K562 (cell line): ENCODE results near the gene ARHGEF33. TPM values are rescaled to one million over a fixed set of nuclear protein-coding genes. Genes with fewer than 3 reads are reported as not detected.
A peak's percentile ranks its signal among the peaks of the same experiment; 100 is the strongest.

Source experiments
- ATAC-seq: fragments of 200-7000 bp; cut with Tn5 transposase; 3 replicates; pipeline ENCODE4 v1.9.1; 2020; ENCODE audit warnings: moderate library complexity
- BruUV-seq: library from RNA; stranded (reverse); fragments of 400-500 nt; replicated peaks from 2 replicates; lab custom pipeline; 2021; lab: Mats Ljungman, UMichigan
- CTCF ChIA-PET: fragments of 300-600 bp; formaldehyde crosslinking; extraction: SDS; loops from one replicate; lab custom pipeline; 2021; ENCODE audit warnings: low intra/inter-chr PET ratio; lab: Yijun Ruan, JAX
- POLR2A ChIA-PET: fragments of 300-600, 350-650 bp; sonication (Branson Sonifier 250); formaldehyde crosslinking; extraction: SDS; loops from one replicate; lab custom pipeline; 2021; ENCODE audit warnings: antibody characterized with exemption, inconsistent platforms; lab: Yijun Ruan, JAX
- DNase-seq, 4 experiments: peaks; one replicate each; pipeline versions ENCODE4 v3.0.0 to v3.0.0-alpha.2; 2011 to 2018; ENCODE audit warnings: low spot score in 3 of 4, mixed read lengths in 3 of 4; ENCODE audit errors: extremely low read depth in 1 of 4
- FAIRE-seq: peaks from 2 replicates; lab custom pipeline; 2011; peaks lifted over from hg19 to GRCh38; lab: Jason Lieb, UNC
- H2AFZ ChIP-seq: 2 replicates; pipeline ENCODE4 v1.6.0; 2011; ENCODE audit warnings: low read depth, low read length, control low read depth, inconsistent platforms
- H3K27ac ChIP-seq: fragments of 200-600 bp; 3 replicates; pipeline ENCODE4 v1.8.0; 2011; ENCODE audit warnings: low read depth, mild to moderate bottlenecking, control low read depth, inconsistent platforms, low read length, moderate library complexity, mixed read lengths; ENCODE audit errors: extremely low read depth
- H3K27me3 ChIP-seq, 2 experiments: fragments of 300-600 bp in 1 of 2; 2 replicates in 1 of 2; 3 replicates in 1 of 2; pipeline versions ENCODE4 v1.6.0 to v1.8.0; 2011; ENCODE audit warnings: inconsistent platforms in 2 of 2, low read length in 2 of 2, mild to moderate bottlenecking in 1 of 2, mixed read lengths in 1 of 2, moderate library complexity in 1 of 2; ENCODE audit not compliant: control insufficient read depth in 2 of 2, insufficient read depth in 2 of 2
- H3K36me3 ChIP-seq: fragments of 300-600 bp; 3 replicates; pipeline ENCODE4 v1.8.0; 2011; ENCODE audit warnings: mild to moderate bottlenecking, low read length, inconsistent platforms; ENCODE audit not compliant: control insufficient read depth, insufficient read depth
- H3K4me1 ChIP-seq, 2 experiments: fragments of 200-600 bp in 1 of 2; replicated peaks in 1 of 2; 2 replicates in 1 of 2; 3 replicates in 1 of 2; pipeline versions ENCODE4 v1.5.1 to v1.8.0; 2011; ENCODE audit warnings: inconsistent platforms in 2 of 2, low read length in 2 of 2, mild to moderate bottlenecking in 1 of 2, mixed read lengths in 1 of 2, moderate library complexity in 1 of 2; ENCODE audit not compliant: control insufficient read depth in 2 of 2, insufficient read depth in 2 of 2
- H3K4me2 ChIP-seq: 2 replicates; pipeline ENCODE4 v1.6.1; 2011; ENCODE audit warnings: low read length, control low read depth, inconsistent platforms, mixed read lengths; ENCODE audit not compliant: insufficient read depth
- H3K4me3 ChIP-seq: fragments of 200-600 bp; sonication (generic), shearing (Covaris generic); 2 replicates; pipeline ENCODE4 v1.5.1; 2016; ENCODE audit warnings: control low read depth, inconsistent platforms
- H3K79me2 ChIP-seq: fragments of 200-600 bp; 3 replicates; pipeline ENCODE4 v1.8.0; 2011; ENCODE audit warnings: low read length, inconsistent platforms; ENCODE audit not compliant: control insufficient read depth, insufficient read depth
- H3K9ac ChIP-seq, 2 experiments: 2 replicates each; pipeline versions ENCODE4 v1.6.0 to v1.6.1; 2011; ENCODE audit warnings: low read depth in 2 of 2, low read length in 2 of 2, control low read depth in 1 of 2, inconsistent platforms in 1 of 2, mild to moderate bottlenecking in 1 of 2, mixed read lengths in 1 of 2; ENCODE audit not compliant: insufficient read depth in 1 of 2
- H3K9me1 ChIP-seq: one replicate; pipeline ENCODE4 v1.6.0; 2011; ENCODE audit warnings: inconsistent platforms, mild to moderate bottlenecking, low read length, moderate library complexity; ENCODE audit not compliant: control insufficient read depth, insufficient read depth
- H3K9me3 ChIP-seq: replicated peaks from 2 replicates; pipeline ENCODE4 v1.5.1; 2011; ENCODE audit warnings: low read depth, low read length, inconsistent platforms; ENCODE audit not compliant: control insufficient read depth, insufficient read depth
- H4K20me1 ChIP-seq: replicated peaks from 2 replicates; pipeline ENCODE4 v1.6.1; 2011; ENCODE audit warnings: low read length, inconsistent platforms, mixed read lengths; ENCODE audit not compliant: control insufficient read depth, insufficient read depth
- MEIS2 ChIP-seq: fragments of 450-650 bp; IDR thresholded peaks from 2 replicates; pipeline ENCODE4 v1.6.1; 2014; ENCODE audit warnings: mild to moderate bottlenecking; ENCODE audit not compliant: partially characterized antibody
- POLR2A ChIP-seq: fragments of 450-650 bp; conservative IDR thresholded peaks from 2 replicates; pipeline ENCODE4 v1.6.1; 2016
- SMAD4 ChIP-seq: fragments of 250-450 bp; sonication (Bioruptor Pico); conservative IDR thresholded peaks from 2 replicates; pipeline ENCODE4 v1.8.0; 2021; ENCODE audit warnings: inconsistent platforms, mild to moderate bottlenecking, moderate library complexity
- ZNF232 ChIP-seq: sonication (generic); formaldehyde crosslinking; IDR thresholded peaks from 2 replicates; pipeline ENCODE4 v1.8.0; 2022; ENCODE audit warnings: mild to moderate bottlenecking, missing genetic modification reagents
- WGBS: fragments of 100-300 bp; shearing (Covaris generic); methylation state at CpG from one replicate; pipeline ENCODE4 v1.1.6; 2016; ENCODE audit warnings: low coverage, mixed read lengths; ENCODE audit not compliant: insufficient coverage; ENCODE audit errors: missing lambda C conversion rate; 5-methylcytosine and 5-hydroxymethylcytosine counted together
- in situ Hi-C: fragments of 300-500 bp; cut with MboI; formaldehyde crosslinking; loops from 4 replicates; pipeline ENCODE4 v1.15.0; 2018; ENCODE audit warnings: inconsistent platforms, mixed read lengths
- intact Hi-C: fragments of 100-400 bp; cut with micrococcal nuclease; formaldehyde crosslinking; loops from 2 replicates; pipeline ENCODE4 v1.14.2; 2022
- polyA plus RNA-seq, 8 experiments: library from polyadenylated mRNA; depleted of rRNA in 4 of 8; stranded (reverse) in 5 of 8; unstranded in 3 of 8; fragments of >200 nt; fragmentation: Nextera tagmentation in 2 of 8; fragmentation: Illumina TruSeq in 1 of 8; extraction: Ambion mirVana in 2 of 8; extraction: Trizol in 1 of 8; gene quantifications; 2 replicates each; pipeline versions ENCODE4 v1.2.1 to v1.2.3, GENCODE V29; 2011 to 2014; ENCODE audit warnings: inconsistent platforms in 1 of 8, missing spikeins in 1 of 8
- total RNA-seq, 7 experiments: library from RNA; depleted of rRNA in 6 of 7; stranded (reverse); fragments of >200 nt in 6 of 7; fragmentation: Illumina TruSeq in 2 of 7; extraction: Trizol in 2 of 7; gene quantifications; 2 replicates each; pipeline versions ENCODE4 v1.2.1 to v1.2.3, GENCODE V29; 2011 to 2021; ENCODE audit warnings: low replicate concordance in 1 of 7
- TF ChIP-seq, protein P1 (sequence below): fragments of 450-650 bp; IDR thresholded peaks from 2 replicates; pipeline ENCODE4 v1.6.1; 2016
- TF ChIP-seq, protein P2 (sequence below), 2 experiments: IDR thresholded peaks in 1 of 2; conservative IDR thresholded peaks in 1 of 2; 2 replicates each; pipeline ENCODE4 v1.6.1; 2016; ENCODE audit warnings: low read depth in 2 of 2, mild to moderate bottlenecking in 1 of 2, missing compliant biosample characterization in 1 of 2, missing genetic modification characterization in 1 of 2, moderate library complexity in 1 of 2
- TF ChIP-seq, protein P3 (sequence below): fragments of 250-450 bp; sonication (Bioruptor Pico); IDR thresholded peaks from 2 replicates; pipeline ENCODE4 v1.4.0; 2020; ENCODE audit warnings: mild to moderate bottlenecking, moderate library complexity

ARHGEF33 gene
- total and polyA plus RNA-seq, 9 of the 15 experiments (the other 6 are each of a cell fraction or from before 2014, with no cell fraction given): 0.01 to 0.08 (median 0.03) TPM; not detected in 5

DNA sequence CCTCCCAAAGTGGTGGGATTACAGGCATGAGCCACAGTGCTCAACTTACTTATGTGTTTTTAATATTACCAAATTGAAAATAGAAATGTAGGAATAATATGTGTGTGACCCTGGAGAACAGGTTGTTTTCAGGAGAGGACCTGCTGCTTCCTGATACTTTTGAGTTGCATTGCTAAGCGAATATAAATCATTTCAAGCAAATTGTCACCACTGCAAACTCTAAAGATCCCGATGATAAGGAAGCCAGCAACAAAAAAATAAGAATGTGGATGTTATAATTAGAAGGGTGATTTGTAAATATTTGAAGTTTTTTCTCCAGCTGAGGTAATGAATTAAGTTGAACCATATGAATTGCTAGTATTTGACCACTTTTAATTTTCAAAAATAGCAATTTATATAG, 40.9 kb downstream of the ARHGEF33 start:
- H3K79me2 ChIP-seq: no peaks in the 10 kb centered on the region
- ATAC-seq (no peak), FAIRE-seq (no peak), DNase-seq (no peak)
- intact Hi-C loops: loop anchor here (5.0 kb wide), 1 partner anchor 103 kb away; no protein-coding TSS in a partner anchor
- no peak overlapping the region; the same call in 1 of the 2 replicates for H2AFZ ChIP-seq
- no peak overlapping the region for H3K27ac ChIP-seq
- no peaks in the 10 kb centered on the region for H3K9me3 ChIP-seq
- H3K27me3 ChIP-seq: peaks cover 2 to 4% of the 10 kb centered on the region in 2 experiments; a peak in 2 of 5 replicates
- ChIA-PET POLR2A (no interaction called here), CTCF (no interaction called here)
- TF ChIP-seq ZNF232 (CRISPR knock-in tag) (no peak), POLR2A (no peak), MEIS2 (peak; percentile 88), SMAD4 (CRISPR knock-in tag) (no peak)
- TF ChIP-seq, protein P1, sequence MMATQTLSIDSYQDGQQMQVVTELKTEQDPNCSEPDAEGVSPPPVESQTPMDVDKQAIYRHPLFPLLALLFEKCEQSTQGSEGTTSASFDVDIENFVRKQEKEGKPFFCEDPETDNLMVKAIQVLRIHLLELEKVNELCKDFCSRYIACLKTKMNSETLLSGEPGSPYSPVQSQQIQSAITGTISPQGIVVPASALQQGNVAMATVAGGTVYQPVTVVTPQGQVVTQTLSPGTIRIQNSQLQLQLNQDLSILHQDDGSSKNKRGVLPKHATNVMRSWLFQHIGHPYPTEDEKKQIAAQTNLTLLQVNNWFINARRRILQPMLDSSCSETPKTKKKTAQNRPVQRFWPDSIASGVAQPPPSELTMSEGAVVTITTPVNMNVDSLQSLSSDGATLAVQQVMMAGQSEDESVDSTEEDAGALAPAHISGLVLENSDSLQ: peak; percentile 72
- TF ChIP-seq, protein P2, sequence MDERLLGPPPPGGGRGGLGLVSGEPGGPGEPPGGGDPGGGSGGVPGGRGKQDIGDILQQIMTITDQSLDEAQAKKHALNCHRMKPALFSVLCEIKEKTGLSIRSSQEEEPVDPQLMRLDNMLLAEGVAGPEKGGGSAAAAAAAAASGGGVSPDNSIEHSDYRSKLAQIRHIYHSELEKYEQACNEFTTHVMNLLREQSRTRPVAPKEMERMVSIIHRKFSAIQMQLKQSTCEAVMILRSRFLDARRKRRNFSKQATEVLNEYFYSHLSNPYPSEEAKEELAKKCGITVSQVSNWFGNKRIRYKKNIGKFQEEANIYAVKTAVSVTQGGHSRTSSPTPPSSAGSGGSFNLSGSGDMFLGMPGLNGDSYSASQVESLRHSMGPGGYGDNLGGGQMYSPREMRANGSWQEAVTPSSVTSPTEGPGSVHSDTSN (CRISPR knock-in tag; IDR thresholded peaks at IDR 0.05; ENCODE audit: low read depth): no peak
- TF ChIP-seq, protein P2 (tag; conservative IDR thresholded peaks at IDR 0.05; ENCODE audit: low read depth): peak; percentile 83
- TF ChIP-seq, protein P3, sequence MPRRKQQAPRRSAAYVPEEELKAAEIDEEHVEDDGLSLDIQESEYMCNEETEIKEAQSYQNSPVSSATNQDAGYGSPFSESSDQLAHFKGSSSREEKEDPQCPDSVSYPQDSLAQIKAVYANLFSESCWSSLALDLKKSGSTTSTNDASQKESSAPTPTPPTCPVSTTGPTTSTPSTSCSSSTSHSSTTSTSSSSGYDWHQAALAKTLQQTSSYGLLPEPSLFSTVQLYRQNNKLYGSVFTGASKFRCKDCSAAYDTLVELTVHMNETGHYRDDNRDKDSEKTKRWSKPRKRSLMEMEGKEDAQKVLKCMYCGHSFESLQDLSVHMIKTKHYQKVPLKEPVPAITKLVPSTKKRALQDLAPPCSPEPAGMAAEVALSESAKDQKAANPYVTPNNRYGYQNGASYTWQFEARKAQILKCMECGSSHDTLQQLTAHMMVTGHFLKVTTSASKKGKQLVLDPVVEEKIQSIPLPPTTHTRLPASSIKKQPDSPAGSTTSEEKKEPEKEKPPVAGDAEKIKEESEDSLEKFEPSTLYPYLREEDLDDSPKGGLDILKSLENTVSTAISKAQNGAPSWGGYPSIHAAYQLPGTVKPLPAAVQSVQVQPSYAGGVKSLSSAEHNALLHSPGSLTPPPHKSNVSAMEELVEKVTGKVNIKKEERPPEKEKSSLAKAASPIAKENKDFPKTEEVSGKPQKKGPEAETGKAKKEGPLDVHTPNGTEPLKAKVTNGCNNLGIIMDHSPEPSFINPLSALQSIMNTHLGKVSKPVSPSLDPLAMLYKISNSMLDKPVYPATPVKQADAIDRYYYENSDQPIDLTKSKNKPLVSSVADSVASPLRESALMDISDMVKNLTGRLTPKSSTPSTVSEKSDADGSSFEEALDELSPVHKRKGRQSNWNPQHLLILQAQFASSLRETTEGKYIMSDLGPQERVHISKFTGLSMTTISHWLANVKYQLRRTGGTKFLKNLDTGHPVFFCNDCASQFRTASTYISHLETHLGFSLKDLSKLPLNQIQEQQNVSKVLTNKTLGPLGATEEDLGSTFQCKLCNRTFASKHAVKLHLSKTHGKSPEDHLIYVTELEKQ (CRISPR knock-in tag): no peak
- WGBS: 5% methylated on average over 2 of the region's 2 CpGs
- in situ Hi-C loops: loop anchor here (25.0 kb wide), 1 partner anchor 307 kb away; the partner anchor contains the start of gene CDKL4
- no peaks in the 10 kb centered on the region for H3K4me1 ChIP-seq
- no peak overlapping the region for H3K4me3 ChIP-seq
- no peaks in the 10 kb centered on the region for H3K9me1 ChIP-seq
- H3K4me2 ChIP-seq: no peak overlapping the region
- no TSS peak for BruUV-seq
- H4K20me1 ChIP-seq: no peaks in the 10 kb centered on the region
- no peaks in the 10 kb centered on the region for H3K36me3 ChIP-seq
- no peak overlapping the region for H3K9ac ChIP-seq
